PC-3 (cell line): ENCODE results near the gene OTOS.

ENCODE experiments used
- EZH2phosphoT487 ChIP-seq: fragments of 300-600 bp; sonication (generic); IDR thresholded peaks from 2 replicates; pipeline ENCODE4 v1.6.1; 2018; ENCODE audit warnings: mild to moderate bottlenecking, antibody characterized with exemption, low read length, borderline replicate concordance
- TF ChIP-seq, protein P1 (sequence below): fragments of 300-600 bp; sonication (generic); conservative IDR thresholded peaks from 2 replicates; pipeline ENCODE4 v1.5.1; 2017; ENCODE audit warnings: antibody characterized with exemption, low read depth, mild to moderate bottlenecking, low read length

DNA sequence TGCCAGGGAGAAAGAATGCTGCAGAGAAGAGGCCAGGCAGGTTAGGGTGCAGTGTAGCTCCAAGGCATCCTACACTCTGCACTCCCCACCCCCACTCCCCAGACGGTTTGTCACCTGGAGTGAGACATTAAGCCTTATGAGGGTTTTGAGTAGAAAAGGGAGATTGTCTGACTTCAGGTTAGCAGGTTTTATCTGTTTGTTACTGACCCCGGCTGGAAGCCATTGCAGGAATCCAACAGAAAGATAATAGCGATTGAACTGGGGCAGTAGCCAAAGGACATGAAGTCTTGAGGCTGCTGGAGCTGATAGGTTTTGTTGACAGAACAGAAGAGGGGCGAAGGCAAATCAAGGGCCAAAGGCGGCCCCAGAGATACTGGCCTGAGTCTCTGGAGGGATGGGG lies 51.2 kb downstream of the OTOS start:
- TF ChIP-seq, protein P1, sequence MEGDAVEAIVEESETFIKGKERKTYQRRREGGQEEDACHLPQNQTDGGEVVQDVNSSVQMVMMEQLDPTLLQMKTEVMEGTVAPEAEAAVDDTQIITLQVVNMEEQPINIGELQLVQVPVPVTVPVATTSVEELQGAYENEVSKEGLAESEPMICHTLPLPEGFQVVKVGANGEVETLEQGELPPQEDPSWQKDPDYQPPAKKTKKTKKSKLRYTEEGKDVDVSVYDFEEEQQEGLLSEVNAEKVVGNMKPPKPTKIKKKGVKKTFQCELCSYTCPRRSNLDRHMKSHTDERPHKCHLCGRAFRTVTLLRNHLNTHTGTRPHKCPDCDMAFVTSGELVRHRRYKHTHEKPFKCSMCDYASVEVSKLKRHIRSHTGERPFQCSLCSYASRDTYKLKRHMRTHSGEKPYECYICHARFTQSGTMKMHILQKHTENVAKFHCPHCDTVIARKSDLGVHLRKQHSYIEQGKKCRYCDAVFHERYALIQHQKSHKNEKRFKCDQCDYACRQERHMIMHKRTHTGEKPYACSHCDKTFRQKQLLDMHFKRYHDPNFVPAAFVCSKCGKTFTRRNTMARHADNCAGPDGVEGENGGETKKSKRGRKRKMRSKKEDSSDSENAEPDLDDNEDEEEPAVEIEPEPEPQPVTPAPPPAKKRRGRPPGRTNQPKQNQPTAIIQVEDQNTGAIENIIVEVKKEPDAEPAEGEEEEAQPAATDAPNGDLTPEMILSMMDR: no peak
- TF ChIP-seq EZH2phosphoT487: no peak
